AML-193 (cell line): ENCODE data around the gene CYP4Z1.
"Not testable (repeated sequence)": the region's sequence is repeated elsewhere in the genome, so short reads cannot be mapped to it uniquely, and the experiment has no call there.

ENCODE experiments used
- DNase-seq, 2 experiments: peaks; one replicate each; lab custom pipeline; 2025; lab: John Stamatoyannopoulos, UW

CYP4Z1 gene, protein sequence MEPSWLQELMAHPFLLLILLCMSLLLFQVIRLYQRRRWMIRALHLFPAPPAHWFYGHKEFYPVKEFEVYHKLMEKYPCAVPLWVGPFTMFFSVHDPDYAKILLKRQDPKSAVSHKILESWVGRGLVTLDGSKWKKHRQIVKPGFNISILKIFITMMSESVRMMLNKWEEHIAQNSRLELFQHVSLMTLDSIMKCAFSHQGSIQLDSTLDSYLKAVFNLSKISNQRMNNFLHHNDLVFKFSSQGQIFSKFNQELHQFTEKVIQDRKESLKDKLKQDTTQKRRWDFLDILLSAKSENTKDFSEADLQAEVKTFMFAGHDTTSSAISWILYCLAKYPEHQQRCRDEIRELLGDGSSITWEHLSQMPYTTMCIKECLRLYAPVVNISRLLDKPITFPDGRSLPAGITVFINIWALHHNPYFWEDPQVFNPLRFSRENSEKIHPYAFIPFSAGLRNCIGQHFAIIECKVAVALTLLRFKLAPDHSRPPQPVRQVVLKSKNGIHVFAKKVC

DNA sequence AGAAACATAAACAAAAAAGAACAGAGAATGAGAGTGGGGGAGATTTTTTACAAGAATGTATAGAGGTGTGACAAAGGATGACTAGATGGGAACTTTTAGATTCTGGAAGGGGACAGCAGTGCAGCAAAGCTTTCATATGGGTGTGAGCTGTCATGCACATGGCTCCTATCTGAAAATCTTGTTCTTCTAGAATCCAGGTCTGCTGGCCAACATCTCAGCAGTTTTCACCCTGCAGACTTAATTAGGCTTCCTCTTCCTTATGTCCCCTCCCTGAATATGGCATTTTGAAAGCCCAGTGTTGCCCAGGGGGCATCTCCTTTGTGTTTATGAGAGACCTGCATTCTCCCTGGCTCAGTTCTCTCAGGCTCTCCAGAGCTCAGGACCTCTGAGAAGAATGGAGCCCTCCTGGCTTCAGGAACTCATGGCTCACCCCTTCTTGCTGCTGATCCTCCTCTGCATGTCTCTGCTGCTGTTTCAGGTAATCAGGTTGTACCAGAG is at the start of gene CYP4Z1:
Gene CYP4Z1 (plus strand): TSS at position 135 of the 498 bp plus-strand sequence. CDS start 260 bp downstream, at position 395.
- no peak for DNase-seq

- no peak for DNase-seq
Observed at GRCh38 chr1:47021070-47021469, 46.0 kb upstream of the CYP4Z1 start.

- no peak for DNase-seq
Observed at GRCh38 chr1:47023268-47024140, 43.5 kb upstream of the CYP4Z1 start, which contains the start of gene CYP4X1. TSS of gene CYP4X1 (plus strand) at chr1:47023669. CDS start at chr1:47023818, 149 bp downstream.

GRCh38 chr1:47024141-47024801 is 42.8 kb upstream of the CYP4Z1 start:
- no peak for DNase-seq

DNA sequence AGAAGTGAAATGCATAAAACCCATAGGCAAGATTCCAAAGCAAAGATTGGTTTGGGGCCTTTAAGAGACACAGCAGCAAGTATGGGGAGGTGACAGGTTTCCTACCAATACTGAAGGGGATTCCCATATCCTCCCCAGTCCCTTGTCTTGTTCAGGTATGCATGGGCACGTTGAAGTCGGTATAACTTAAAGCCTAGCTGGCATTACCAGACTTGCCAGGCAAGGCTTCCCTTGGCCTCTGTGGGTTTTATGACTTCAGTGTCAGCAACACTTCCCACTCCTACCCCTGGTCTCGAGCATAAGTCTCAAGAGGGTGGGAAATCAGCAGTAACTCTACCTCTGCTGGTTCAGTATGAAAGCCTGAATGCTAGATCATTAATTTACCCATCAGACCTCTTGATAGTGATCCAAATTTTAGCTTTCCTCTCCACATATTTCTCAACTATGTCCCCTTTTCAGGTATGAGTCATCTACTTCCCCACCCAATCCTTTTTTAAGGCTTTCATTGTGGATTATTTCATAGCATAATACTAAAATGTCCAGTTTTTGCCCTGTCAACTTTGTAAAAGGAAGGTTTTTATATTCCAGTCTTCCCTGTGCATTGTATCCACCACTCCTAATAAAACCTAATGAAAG is 36.7 kb upstream of the CYP4Z1 start:
- DNase-seq = no peak

DNA sequence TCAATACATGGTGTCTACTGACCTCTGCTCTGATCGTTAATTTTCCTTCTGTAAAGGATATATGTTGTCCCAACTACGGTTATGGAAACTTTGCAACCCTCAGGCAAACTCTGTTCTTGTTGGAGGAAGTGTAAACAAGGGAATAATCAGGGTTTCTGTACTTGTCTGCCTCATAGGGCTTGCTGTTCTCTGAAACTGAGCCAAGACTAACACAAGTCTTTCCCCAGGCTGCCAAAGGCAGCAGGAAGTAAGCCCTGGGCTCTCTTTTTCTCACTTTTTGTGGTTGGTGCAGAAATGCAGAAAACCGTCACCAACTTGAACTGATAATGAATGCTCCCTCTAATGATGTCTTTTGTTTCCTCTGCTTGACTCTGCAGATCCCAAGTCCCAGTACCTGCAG is 36.0 kb upstream of the CYP4Z1 start:
- DNase-seq = no peak

GRCh38 chr1:47031585-47031984 is 35.4 kb upstream of the CYP4Z1 start:
- DNase-seq = no peak

DNA sequence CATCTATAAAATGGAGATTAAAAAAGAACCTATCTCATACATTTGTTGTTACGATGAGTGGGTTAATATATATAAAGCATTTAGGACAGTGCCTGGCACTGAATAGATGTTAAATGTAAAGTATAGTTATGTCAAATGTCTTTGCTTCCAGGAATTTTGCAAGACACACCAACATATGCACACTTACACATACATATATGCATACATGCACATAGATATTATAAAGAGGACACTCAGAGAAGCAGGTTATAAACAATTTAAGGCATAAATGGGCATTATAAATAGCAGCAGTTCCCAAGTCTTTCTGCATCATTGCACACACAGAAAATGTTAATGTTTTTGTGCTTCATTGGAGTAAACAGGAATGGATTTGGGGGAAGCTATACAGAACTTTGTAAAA is 30.3 kb upstream of the CYP4Z1 start:
- no peak for DNase-seq

DNA sequence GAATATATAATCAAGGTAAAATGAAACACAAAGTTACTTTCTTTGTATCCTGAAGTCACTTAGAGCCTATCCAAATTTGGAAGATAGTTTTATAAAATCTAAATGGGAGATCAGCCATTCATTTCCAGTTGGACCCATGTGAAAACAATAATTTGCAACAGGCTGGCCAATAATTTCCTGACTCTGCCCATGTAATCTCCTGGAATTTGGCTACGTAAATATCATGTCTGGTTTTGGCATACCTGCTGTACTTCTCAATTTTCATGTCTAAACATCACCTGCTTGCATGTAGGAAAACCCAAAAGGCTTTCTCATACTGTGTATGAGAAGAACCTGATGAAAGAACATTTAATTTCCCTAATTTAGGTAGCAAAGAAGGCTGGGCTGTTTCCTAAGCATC is 7.7 kb upstream of the CYP4Z1 start:
- no peak for DNase-seq

- not testable (repeated sequence) for DNase-seq
Observed at GRCh38 chr1:47069080-47069479, 2.0 kb downstream of the CYP4Z1 start.

DNA sequence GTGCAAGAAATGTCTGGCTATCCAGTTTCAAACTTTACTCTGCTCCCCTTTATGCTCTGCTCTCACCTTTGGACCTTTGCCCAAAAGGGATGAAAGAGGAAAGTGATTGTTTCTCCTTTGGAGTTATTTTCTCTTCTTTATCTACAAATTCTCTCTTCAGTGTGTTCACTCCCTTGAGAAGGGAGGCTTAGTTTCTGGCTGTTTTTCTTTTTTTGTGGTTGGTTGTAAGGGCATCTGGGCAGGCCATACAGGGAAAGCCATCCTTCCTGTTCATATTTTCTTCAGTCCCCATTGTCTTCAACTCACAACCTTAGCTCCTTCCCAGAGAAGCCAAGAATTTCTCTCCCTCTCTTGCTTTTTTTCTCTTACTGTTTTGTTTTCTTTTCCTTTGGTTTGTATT is 2.5 kb downstream of the CYP4Z1 start:
- DNase-seq = not testable (repeated sequence)

GRCh38 chr1:47089356-47089755 is 22.3 kb downstream of the CYP4Z1 start:
- DNase-seq = not testable (repeated sequence)

DNA sequence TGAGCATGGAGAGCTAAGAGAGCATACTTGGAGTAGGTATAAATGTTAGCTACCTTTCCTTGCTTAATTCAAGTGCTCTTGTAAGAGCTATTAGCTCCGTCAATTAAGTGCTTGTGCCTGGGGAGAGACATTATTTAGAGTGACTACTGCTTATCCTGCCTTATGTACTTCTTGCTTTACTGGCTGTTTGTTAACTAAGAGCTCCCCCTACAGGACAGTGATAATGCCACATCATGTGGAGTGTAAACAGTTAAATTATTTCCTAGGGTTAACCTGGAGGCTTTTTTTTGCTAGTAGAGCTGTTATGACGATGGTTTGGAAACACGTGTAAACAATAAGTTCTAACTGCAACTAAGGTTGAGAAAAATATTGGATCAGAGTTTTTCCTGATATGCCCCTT is 24.4 kb downstream of the CYP4Z1 start:
- not testable (repeated sequence) for DNase-seq

DNA sequence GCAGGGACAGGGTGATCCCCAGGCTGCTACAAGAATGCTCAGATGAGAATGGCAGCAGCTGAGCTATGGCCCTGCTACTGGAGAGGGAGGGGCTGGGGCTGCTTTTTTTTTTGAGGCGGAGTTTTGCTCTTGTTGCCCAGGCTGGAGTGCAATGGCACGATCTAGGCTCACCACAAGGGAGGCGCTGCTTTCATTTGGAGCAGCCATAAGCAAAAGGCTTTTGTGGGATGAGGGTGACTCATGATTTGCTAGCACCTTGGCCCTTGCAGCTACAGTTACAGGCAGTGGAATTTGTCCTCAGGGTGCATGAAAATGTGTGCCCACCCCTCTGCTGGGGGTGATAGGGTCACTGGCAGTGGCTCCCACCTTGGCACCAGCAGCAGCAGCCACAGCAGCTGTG is 37.8 kb downstream of the CYP4Z1 start:
- DNase-seq = no peak

- no peak for DNase-seq
Observed at GRCh38 chr1:47106792-47107191, 39.8 kb downstream of the CYP4Z1 start.

- not testable (repeated sequence) for DNase-seq
Observed at GRCh38 chr1:47107851-47108574, 41.0 kb downstream of the CYP4Z1 start.

GRCh38 chr1:47109482-47109881 is 42.5 kb downstream of the CYP4Z1 start:
- not testable (repeated sequence) for DNase-seq

DNA sequence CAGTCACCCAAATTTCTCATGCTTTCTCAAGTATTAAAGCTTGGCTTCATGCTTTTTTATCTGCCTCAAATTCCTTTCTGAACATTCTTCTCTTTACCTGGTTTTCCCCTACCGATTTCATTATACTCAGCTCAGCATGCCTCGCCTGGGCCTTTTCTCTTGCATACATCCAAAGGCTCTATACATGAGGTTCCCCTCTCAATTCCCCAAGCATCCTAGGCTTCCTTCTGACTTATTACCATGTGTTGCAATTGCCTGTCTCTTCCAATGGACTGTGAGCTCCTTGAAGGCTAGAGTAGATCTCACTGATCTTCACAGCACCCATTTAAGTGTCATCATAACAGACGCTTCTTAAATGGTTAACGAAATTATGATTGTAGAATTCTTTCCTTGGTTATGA is 46.1 kb downstream of the CYP4Z1 start:
- DNase-seq = no peak

DNA sequence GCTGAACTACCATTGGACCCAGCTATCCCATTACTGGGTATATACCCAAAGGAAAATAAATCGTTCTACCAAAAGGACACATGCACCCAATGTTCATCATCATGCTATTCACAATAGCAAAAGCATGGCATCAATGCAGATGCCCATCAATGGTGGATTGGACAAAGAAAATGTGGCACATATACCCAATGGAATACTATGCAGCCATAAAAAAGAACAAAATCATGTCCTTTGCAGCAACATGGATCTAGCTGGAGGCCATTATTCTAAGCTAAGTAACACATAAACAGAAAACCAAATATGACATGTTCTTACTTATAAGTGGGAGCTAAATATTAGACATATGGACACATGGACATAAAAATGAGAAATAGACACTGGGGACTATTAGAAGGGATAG is 54.0 kb downstream of the CYP4Z1 start:
- not testable (repeated sequence) for DNase-seq

DNA sequence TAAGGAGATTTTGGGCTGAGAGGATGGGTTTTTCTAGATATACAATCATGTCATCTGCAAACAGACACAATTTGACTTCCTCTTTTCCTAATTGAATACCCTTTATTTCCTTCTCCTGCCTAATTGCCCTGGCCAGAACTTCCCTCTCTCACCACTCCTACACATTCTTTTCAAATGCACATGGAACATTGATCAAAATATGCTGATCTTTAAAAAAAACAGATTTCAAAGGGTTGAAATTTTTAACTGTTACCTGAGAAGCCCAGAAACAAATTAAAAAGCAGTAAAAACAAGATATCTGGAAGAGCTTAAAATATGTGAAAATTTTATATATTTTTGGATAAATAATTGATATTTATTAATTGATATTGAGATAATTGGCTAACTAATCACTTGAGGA is 57.8 kb downstream of the CYP4Z1 start:
- DNase-seq = not testable (repeated sequence)

- not testable (repeated sequence) for DNase-seq
Observed at GRCh38 chr1:47126997-47127396, 60.0 kb downstream of the CYP4Z1 start.
